Measurements from ENCODE around the gene CIDEC.

CIDEC gene

DNA sequence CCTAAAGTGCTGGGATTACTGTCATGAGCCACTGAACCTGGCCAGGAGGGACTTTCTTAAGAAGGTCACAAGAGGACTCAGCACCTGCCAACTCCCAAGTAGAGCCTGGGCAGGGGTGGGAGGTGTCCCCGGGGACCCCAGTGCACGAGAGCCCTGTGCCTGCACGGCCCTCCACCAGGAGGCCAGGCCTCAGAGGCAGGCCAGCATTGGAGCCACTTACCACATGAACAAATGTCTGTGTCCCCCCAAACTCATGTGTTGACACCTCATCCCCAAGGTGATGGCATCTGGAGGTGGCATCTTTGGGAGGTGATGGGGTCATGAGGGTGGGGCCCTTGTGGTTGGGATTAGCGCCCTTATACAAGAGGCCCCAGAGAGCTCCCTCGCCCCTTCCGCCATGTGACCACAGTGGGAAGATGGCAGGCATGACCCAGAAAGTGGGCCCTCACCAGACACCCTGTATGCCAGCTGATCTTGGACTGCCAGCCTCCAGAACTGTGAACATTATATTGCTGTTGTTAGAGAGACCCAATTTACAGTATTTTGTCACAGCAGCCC lies 33.0 kb downstream of the CIDEC start:
- Histone ChIP-seq H3K4me3 (ENCODE audit: low read depth, low read length) (no peak overlapping the region), H3K27ac (no peak overlapping the region), H3K36me3 (replicated peaks) (no peaks in the 10 kb centered on the region), H3K27me3 (replicated peaks) (no peaks in the 10 kb centered on the region)
- no peak for TF ChIP-seq CTCF (IDR thresholded peaks at IDR 0.05; ENCODE audit: low read depth, low read length, missing control alignments)
- in situ Hi-C loops (cut with HindIII; ENCODE audit: low pct_ligation_motif_present, low sequenced_read_pairs): no loop called here
- DNase-seq: no peak

DNA sequence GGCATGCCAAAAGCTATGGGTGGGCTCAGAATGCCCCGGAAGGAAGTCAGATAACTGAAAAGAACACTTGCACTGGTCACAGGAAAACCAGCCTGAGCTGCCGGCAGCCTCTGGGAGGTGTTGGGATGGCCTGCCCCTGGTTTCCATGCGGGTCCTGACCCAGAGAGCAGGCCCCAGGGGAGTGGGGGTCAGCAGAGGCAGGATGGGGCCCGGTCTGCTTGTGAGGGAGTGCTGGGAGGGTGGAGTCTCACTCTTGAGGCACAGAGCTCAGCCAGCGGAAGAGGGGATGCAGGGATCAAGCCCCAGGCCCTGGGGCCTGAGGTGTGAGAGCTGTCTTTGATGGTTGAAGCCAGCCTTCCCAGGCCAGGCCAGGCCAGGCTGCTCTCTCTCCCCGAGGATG lies 33.8 kb downstream of the CIDEC start:
- in situ Hi-C loops (cut with HindIII; ENCODE audit: low pct_ligation_motif_present, low sequenced_read_pairs): no loop called here
- no peak for DNase-seq
- H3K4me3 ChIP-seq (ENCODE audit: low read depth, low read length): no peak overlapping the region
- no peak overlapping the region for H3K27ac ChIP-seq
- no peaks in the 10 kb centered on the region for H3K27me3 ChIP-seq (replicated peaks)
- H3K36me3 ChIP-seq (replicated peaks): peaks cover 5% of the 10 kb centered on the region
- TF ChIP-seq CTCF (IDR thresholded peaks at IDR 0.05; ENCODE audit: low read depth, low read length, missing control alignments): no peak

DNA sequence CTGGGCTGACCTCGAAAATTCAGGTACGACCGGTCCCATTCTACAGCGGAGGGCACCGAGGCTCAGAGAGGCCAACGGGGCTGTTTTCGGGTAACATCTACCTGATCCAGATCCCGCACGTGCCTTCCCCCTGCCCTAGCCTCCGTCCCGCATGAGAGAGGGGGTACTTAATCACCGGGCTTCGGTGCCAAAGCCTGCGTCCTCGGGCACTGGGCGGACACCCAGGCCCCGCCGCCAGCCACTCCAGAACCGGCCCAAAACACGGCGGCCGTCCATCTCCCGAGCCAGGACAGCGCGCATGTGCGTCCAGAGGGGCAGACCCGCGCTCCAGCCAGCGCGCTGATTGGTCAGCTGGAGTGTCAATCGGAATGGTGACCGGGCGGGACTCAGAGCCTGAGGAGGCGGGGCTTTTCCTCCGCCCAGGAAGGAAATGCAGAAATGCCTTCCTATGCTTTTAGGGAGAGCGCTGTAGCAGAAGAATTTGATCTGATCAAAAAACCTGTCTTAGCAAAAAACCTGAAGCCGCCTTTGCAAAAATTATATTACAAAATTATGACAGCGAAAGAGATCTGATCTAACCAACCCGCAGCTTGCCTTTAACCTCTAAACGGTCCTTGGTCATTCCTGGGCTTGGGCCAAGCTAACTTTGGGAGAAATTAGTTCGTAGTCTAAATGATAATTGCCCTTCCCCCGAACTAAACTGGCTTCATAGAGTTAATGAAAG lies 36.2 kb downstream of the CIDEC start, which contains the start of gene RPUSD3:
RPUSD3 (minus strand) TSS at position 294 of the 724 bp plus-strand sequence; CDS start at position 276, 18 bp downstream.
- in situ Hi-C loops (cut with HindIII; ENCODE audit: low pct_ligation_motif_present, low sequenced_read_pairs): no loop called here
- TF ChIP-seq CTCF (IDR thresholded peaks at IDR 0.05; ENCODE audit: low read depth, low read length, missing control alignments): no peak
- Histone ChIP-seq H3K36me3 (replicated peaks) (peaks cover 11% of the 10 kb centered on the region), H3K27ac (no peak within 1 kb of the TSS), H3K27me3 (replicated peaks) (no peaks in the 10 kb centered on the region), H3K4me3 (ENCODE audit: low read depth, low read length) (peak within 1 kb of the TSS; percentile 94)
- peak; percentile 93 for DNase-seq

GRCh38 chr3:9841015-9841414 lies 39.0 kb downstream of the CIDEC start:
- no peak overlapping the region for H3K27ac ChIP-seq
- in situ Hi-C loops (cut with HindIII; ENCODE audit: low pct_ligation_motif_present, low sequenced_read_pairs): no loop called here
- no peak for TF ChIP-seq CTCF (IDR thresholded peaks at IDR 0.05; ENCODE audit: low read depth, low read length, missing control alignments)
- no peak overlapping the region for H3K4me3 ChIP-seq (ENCODE audit: low read depth, low read length)
- peaks cover 17% of the 10 kb centered on the region for H3K36me3 ChIP-seq (replicated peaks)
- H3K27me3 ChIP-seq (replicated peaks): no peaks in the 10 kb centered on the region
- DNase-seq: no peak

GRCh38 chr3:9838856-9839255 lies 41.2 kb downstream of the CIDEC start:
- in situ Hi-C loops (cut with HindIII; ENCODE audit: low pct_ligation_motif_present, low sequenced_read_pairs): no loop called here
- H3K27ac ChIP-seq: no peak overlapping the region
- H3K4me3 ChIP-seq (ENCODE audit: low read depth, low read length): no peak overlapping the region
- no peaks in the 10 kb centered on the region for H3K27me3 ChIP-seq (replicated peaks)
- peaks cover 25% of the 10 kb centered on the region for H3K36me3 ChIP-seq (replicated peaks)
- no peak for DNase-seq
- no peak for TF ChIP-seq CTCF (IDR thresholded peaks at IDR 0.05; ENCODE audit: low read depth, low read length, missing control alignments)
